H1 (cell line): ENCODE measurements around the gene WDFY1. TPM values are rescaled to one million over a fixed set of nuclear protein-coding genes. Genes with fewer than 3 reads are reported as not detected.

Source experiments
- CTCF ChIA-PET: fragments of 300-600 bp; sonication (Branson Sonifier 250); formaldehyde crosslinking; loops from one replicate; lab custom pipeline; 2021; ENCODE audit not compliant: partially characterized antibody; lab: Charles Lee
- POLR2A ChIA-PET: fragments of 300-600 bp; sonication (Branson Sonifier 250); formaldehyde crosslinking; loops from one replicate; lab custom pipeline; 2021; ENCODE audit warnings: inconsistent platforms; ENCODE audit not compliant: partially characterized antibody; lab: Charles Lee
- DNase-seq, 2 experiments: peaks; one replicate each; pipeline versions ENCODE4 v3.0.0 to v3.0.0-alpha.2; 2010 to 2022; ENCODE audit warnings: low spot score in 2 of 2, low read depth in 1 of 2, mixed read lengths in 1 of 2
- FAIRE-seq: peaks from 2 replicates; lab custom pipeline; 2011; peaks lifted over from hg19 to GRCh38; lab: Jason Lieb, UNC
- H2AFZ ChIP-seq: 2 replicates; pipeline ENCODE4 v1.8.1; 2012; ENCODE audit warnings: low read length, inconsistent platforms
- H2AK5ac ChIP-seq: 2 replicates; pipeline ENCODE4 v1.6.1; 2013; ENCODE audit warnings: low read depth, low read length
- H2BK120ac ChIP-seq: replicated peaks from 2 replicates; pipeline ENCODE3; 2013; ENCODE audit warnings: low read depth, low read length, inconsistent platforms
- H2BK12ac ChIP-seq: 2 replicates; pipeline ENCODE4 v1.6.1; 2013; ENCODE audit warnings: low read depth, low read length
- H2BK15ac ChIP-seq: 2 replicates; pipeline ENCODE4 v1.6.1; 2013; ENCODE audit warnings: low read length
- H2BK20ac ChIP-seq: 2 replicates; pipeline ENCODE4 v1.6.1; 2013; ENCODE audit warnings: low read length
- H2BK5ac ChIP-seq: 2 replicates; pipeline ENCODE4 v1.6.1; 2013; ENCODE audit warnings: low read depth, low read length
- H3K14ac ChIP-seq: 2 replicates; pipeline ENCODE4 v1.6.1; 2013; ENCODE audit warnings: inconsistent platforms; ENCODE audit not compliant: insufficient read length
- H3K18ac ChIP-seq: 2 replicates; pipeline ENCODE4 v1.6.1; 2013; ENCODE audit warnings: low read length; ENCODE audit errors: extremely low read depth
- H3K23ac ChIP-seq: 2 replicates; pipeline ENCODE4 v1.6.1; 2013; ENCODE audit warnings: inconsistent platforms; ENCODE audit not compliant: insufficient read length
- H3K23me2 ChIP-seq: 2 replicates; pipeline ENCODE4 v1.6.1; 2013; ENCODE audit warnings: low read depth, low read length
- H3K27ac ChIP-seq: 2 replicates; pipeline ENCODE4 v1.6.1; 2011; ENCODE audit warnings: low read depth, low read length, inconsistent platforms
- H3K27me3 ChIP-seq, 4 experiments: replicated peaks in 1 of 4; 1 replicate in 1 of 4; 2 replicates in 3 of 4; pipeline versions ENCODE4 v1.6.1 to v1.8.1; 2011 to 2013; ENCODE audit warnings: low read length in 3 of 4, mild to moderate bottlenecking in 3 of 4, inconsistent platforms in 2 of 4, mixed read lengths in 2 of 4, moderate library complexity in 1 of 4; ENCODE audit not compliant: control insufficient read depth in 3 of 4, insufficient read depth in 3 of 4; ENCODE audit errors: extremely low read depth in 1 of 4
- H3K36me3 ChIP-seq, 4 experiments: 2 replicates each; pipeline versions ENCODE4 v1.6.1 to v1.8.1; 2011 to 2013; ENCODE audit warnings: mild to moderate bottlenecking in 4 of 4, low read length in 3 of 4, moderate library complexity in 2 of 4, control low read depth in 1 of 4, inconsistent platforms in 1 of 4; ENCODE audit not compliant: insufficient read depth in 4 of 4, control insufficient read depth in 2 of 4
- H3K4ac ChIP-seq: replicated peaks from 2 replicates; pipeline ENCODE3; 2013; ENCODE audit warnings: low read length, low read depth, mixed read lengths, inconsistent platforms; ENCODE audit not compliant: insufficient read length
- H3K4me1 ChIP-seq, 4 experiments: replicated peaks in 1 of 4; 1 replicate in 1 of 4; 2 replicates in 3 of 4; pipeline versions ENCODE4 v1.6.1 to v1.8.1; 2011 to 2013; ENCODE audit warnings: low read length in 3 of 4, inconsistent platforms in 2 of 4, mixed read lengths in 1 of 4; ENCODE audit not compliant: insufficient read depth in 4 of 4, control insufficient read depth in 3 of 4
- H3K4me2 ChIP-seq, 2 experiments: 2 replicates each; pipeline versions ENCODE4 v1.6.1 to v1.8.1; 2011 to 2013; ENCODE audit warnings: low read depth in 2 of 2, low read length in 2 of 2, control low read depth in 1 of 2, inconsistent platforms in 1 of 2, mild to moderate bottlenecking in 1 of 2; ENCODE audit not compliant: insufficient read depth in 1 of 2
- H3K4me3 ChIP-seq, 4 experiments: fragments of 200-600, 300-600 bp in 1 of 4; sonication (generic), shearing (Covaris generic), sonication (Bioruptor Twin) in 1 of 4; 2 replicates each; pipeline versions ENCODE4 v1.5.1 to v1.8.1; 2011 to 2016; ENCODE audit warnings: low read length in 4 of 4, low read depth in 3 of 4, control low read depth in 2 of 4, inconsistent platforms in 2 of 4, mild to moderate bottlenecking in 2 of 4, mixed read lengths in 1 of 4, moderate library complexity in 1 of 4; ENCODE audit not compliant: insufficient read depth in 2 of 4; ENCODE audit errors: extremely low read depth in 1 of 4
- H3K56ac ChIP-seq: replicated peaks from 2 replicates; pipeline ENCODE3; 2013; ENCODE audit warnings: low read depth, mild to moderate bottlenecking, mixed read lengths, low read length, inconsistent platforms; ENCODE audit not compliant: insufficient read length
- H3K79me1 ChIP-seq: 2 replicates; pipeline ENCODE4 v1.6.1; 2013; ENCODE audit warnings: low read depth, low read length, control low read depth
- H3K79me2 ChIP-seq, 2 experiments: 2 replicates each; pipeline versions ENCODE4 v1.6.1 to v1.8.1; 2012 to 2013; ENCODE audit warnings: low read length in 2 of 2, mild to moderate bottlenecking in 2 of 2, inconsistent platforms in 1 of 2; ENCODE audit not compliant: insufficient read depth in 2 of 2, control insufficient read depth in 1 of 2
- H3K9ac ChIP-seq, 4 experiments: replicated peaks in 1 of 4; 1 replicate in 1 of 4; 2 replicates in 3 of 4; pipeline versions ENCODE4 v1.6.1 to v1.8.1; 2011 to 2013; ENCODE audit warnings: low read depth in 3 of 4, low read length in 3 of 4, control low read depth in 2 of 4, mild to moderate bottlenecking in 2 of 4, moderate library complexity in 2 of 4, inconsistent platforms in 1 of 4; ENCODE audit errors: extremely low read depth in 1 of 4
- H3K9me3 ChIP-seq, 2 experiments: 2 replicates each; pipeline versions ENCODE4 v1.6.1 to v1.8.1; 2012 to 2013; ENCODE audit warnings: mild to moderate bottlenecking in 2 of 2, moderate library complexity in 2 of 2, control low read depth in 1 of 2, inconsistent platforms in 1 of 2, low read depth in 1 of 2, low read length in 1 of 2, mixed read lengths in 1 of 2; ENCODE audit not compliant: insufficient read depth in 2 of 2
- H4K20me1 ChIP-seq, 2 experiments: replicated peaks in 1 of 2; 2 replicates each; pipeline versions ENCODE3 to v1.8.1; 2011 to 2013; ENCODE audit warnings: inconsistent platforms in 2 of 2, low read length in 2 of 2, mild to moderate bottlenecking in 1 of 2; ENCODE audit not compliant: insufficient read depth in 2 of 2, control insufficient read depth in 1 of 2
- H4K5ac ChIP-seq: 2 replicates; pipeline ENCODE4 v1.6.1; 2013; ENCODE audit warnings: low read length, low read depth, mixed read lengths, inconsistent platforms; ENCODE audit not compliant: insufficient read length
- H4K8ac ChIP-seq: 2 replicates; pipeline ENCODE4 v1.8.0; 2013; ENCODE audit warnings: mild to moderate bottlenecking, moderate library complexity, low read length, inconsistent platforms; ENCODE audit not compliant: insufficient read depth; ENCODE audit errors: extremely low read depth
- H4K91ac ChIP-seq: replicated peaks from 2 replicates; pipeline ENCODE3; 2013; ENCODE audit warnings: low read length, mixed read lengths, inconsistent platforms; ENCODE audit not compliant: insufficient read length
- BACH1 ChIP-seq: IDR thresholded peaks from 2 replicates; pipeline ENCODE4 v1.6.1; 2012; ENCODE audit warnings: low read length, improper control_type of control experiment
- CTBP2 ChIP-seq: IDR thresholded peaks from 2 replicates; pipeline ENCODE4 v1.7.0; 2011; ENCODE audit warnings: borderline replicate concordance, mild to moderate bottlenecking, moderate library complexity, mixed read lengths, low read length; ENCODE audit not compliant: insufficient read depth, insufficient read length
- E2F6 ChIP-seq: IDR thresholded peaks from 2 replicates; pipeline ENCODE4 v1.6.1; 2012; ENCODE audit warnings: inconsistent platforms
- EGR1 ChIP-seq: IDR thresholded peaks from 2 replicates; pipeline ENCODE4 v1.6.1; 2011; ENCODE audit warnings: low read depth, low read length, borderline replicate concordance
- GABPA ChIP-seq: IDR thresholded peaks from 2 replicates; pipeline ENCODE4 v1.6.1; 2011; ENCODE audit warnings: mild to moderate bottlenecking, low read length, moderate library complexity, borderline replicate concordance; ENCODE audit not compliant: insufficient read depth
- HDAC6 ChIP-seq: IDR thresholded peaks from one replicate; pipeline ENCODE4 v1.7.1; 2012; ENCODE audit warnings: low read depth, mild to moderate bottlenecking, inconsistent platforms, low read length, moderate library complexity
- JUN ChIP-seq: IDR thresholded peaks from 2 replicates; pipeline ENCODE4 v1.6.1; 2011; ENCODE audit warnings: low read depth, mild to moderate bottlenecking, improper control_type of control experiment, low read length
- PHF8 ChIP-seq: fragments of 200-600 bp; sonication (generic); conservative IDR thresholded peaks from 2 replicates; pipeline ENCODE4 v1.7.1; 2012; ENCODE audit warnings: low read depth, mild to moderate bottlenecking, inconsistent platforms, low read length, moderate library complexity
- POLR2AphosphoS5 ChIP-seq: IDR thresholded peaks from 2 replicates; pipeline ENCODE4 v1.6.1; 2011; ENCODE audit warnings: low read depth, low read length
- RBBP5 ChIP-seq: IDR thresholded peaks from 2 replicates; pipeline ENCODE4 v1.7.1; 2012; ENCODE audit warnings: low read depth, mild to moderate bottlenecking, inconsistent platforms, low read length, moderate library complexity, borderline replicate concordance
- SIRT6 ChIP-seq: IDR thresholded peaks from one replicate; pipeline ENCODE4 v1.7.1; 2012; ENCODE audit warnings: low read length, inconsistent platforms
- SP1 ChIP-seq: IDR thresholded peaks from 2 replicates; pipeline ENCODE4 v1.6.1; 2011; ENCODE audit warnings: low read depth, low read length
- SP4 ChIP-seq: IDR thresholded peaks from 2 replicates; pipeline ENCODE4 v1.6.1; 2012; ENCODE audit warnings: low read length, inconsistent platforms
- TCF12 ChIP-seq: IDR thresholded peaks from 2 replicates; pipeline ENCODE4 v1.6.1; 2011; ENCODE audit warnings: low read depth, mild to moderate bottlenecking, low read length
- WGBS, 2 experiments: shearing (Covaris generic) in 1 of 2; methylation state at CpG; one replicate each; pipeline versions ENCODE4 v1.1.6 to v1.1.7; 2013 to 2015; ENCODE audit warnings: low lambda C conversion rate in 2 of 2, mixed read lengths in 2 of 2, inconsistent platforms in 1 of 2, low coverage in 1 of 2, missing lambda C conversion rate in 1 of 2; ENCODE audit not compliant: insufficient replicate concordance in 2 of 2, insufficient coverage in 1 of 2, insufficient read length in 1 of 2; ENCODE audit errors: extremely low coverage in 1 of 2, missing lambda C conversion rate in 1 of 2; 5-methylcytosine and 5-hydroxymethylcytosine counted together
- polyA plus RNA-seq, 7 experiments: library from polyadenylated mRNA; depleted of rRNA in 3 of 7; stranded (reverse) in 5 of 7; unstranded in 2 of 7; fragments of >200 nt in 5 of 7; fragments of 200-250 nt in 2 of 7; gene quantifications; 1 replicate in 5 of 7; 2 replicates in 1 of 7; 4 replicates in 1 of 7; pipeline versions ENCODE4 v1.2.1 to v1.2.3, GENCODE V29; 2011 to 2013; ENCODE audit warnings: missing spikeins in 2 of 7, mixed read lengths in 2 of 7
- total RNA-seq: library from RNA; stranded (reverse); fragmentation: NEBNext Ultra II Directional; extraction: Animal tissue kit (Norgen Biotek cat#: 25700); gene quantifications from 2 replicates; pipeline ENCODE4 v1.2.1, GENCODE V29; 2021

Gene WDFY1
- total and polyA plus RNA-seq, 2 of the 8 experiments (the other 6 are each of a cell fraction or from before 2014, with no cell fraction given) = 68.4 to 94.7 TPM

GRCh38 chr2:223846515-223846914 lies 98.6 kb downstream of the WDFY1 start:
- ChIA-PET CTCF (no interaction called here), POLR2A (no interaction called here)
- no peak overlapping the region for H3K4me3 ChIP-seq
- no peaks in the 10 kb centered on the region for H3K4me1 ChIP-seq
- H3K9ac ChIP-seq = no peak overlapping the region
- H3K4me2 ChIP-seq = no peak overlapping the region
- no peak overlapping the region for H4K91ac ChIP-seq
- no peak overlapping the region for H4K5ac ChIP-seq
- H2BK20ac ChIP-seq = no peak overlapping the region
- no peaks in the 10 kb centered on the region for H3K27me3 ChIP-seq
- H2BK5ac ChIP-seq = no peak overlapping the region
- H3K79me2 ChIP-seq = no peaks in the 10 kb centered on the region
- H3K56ac ChIP-seq = no peak overlapping the region
- no peak overlapping the region for H2BK120ac ChIP-seq
- no peaks in the 10 kb centered on the region for H3K36me3 ChIP-seq
- H3K4ac ChIP-seq = no peak overlapping the region
- H3K23ac ChIP-seq = no peak overlapping the region
- H2BK15ac ChIP-seq = no peak overlapping the region
- no peak overlapping the region for H2AK5ac ChIP-seq
- H3K23me2 ChIP-seq = peaks cover 1% of the 10 kb centered on the region; the same call in 1 of the 2 replicates
- no peak overlapping the region for H3K14ac ChIP-seq
- H3K27ac ChIP-seq = no peak overlapping the region
- no peak for DNase-seq
- H3K79me1 ChIP-seq = no peaks in the 10 kb centered on the region
- H3K18ac ChIP-seq = no peak overlapping the region
- H4K20me1 ChIP-seq = no peaks in the 10 kb centered on the region
- no peak overlapping the region for H4K8ac ChIP-seq
- H3K9me3 ChIP-seq = peaks cover 0 to 3% of the 10 kb centered on the region in 2 experiments; a peak in 1 of 4 replicates
- H2BK12ac ChIP-seq = no peak overlapping the region
- FAIRE-seq = no peak
- 95% methylated on average over 1 of the region's 1 CpG; no CpG with 5 or more reads in 1 of the 2 experiments for WGBS, 2 experiments
- H2AFZ ChIP-seq = no peak overlapping the region
- TF ChIP-seq RBBP5 (no peak), SP4 (no peak), BACH1 (no peak), E2F6 (no peak), TCF12 (no peak), GABPA (no peak), HDAC6 (no peak), EGR1 (no peak), POLR2AphosphoS5 (no peak), PHF8 (no peak), SIRT6 (no peak), JUN (no peak), SP1 (no peak), CTBP2 (no peak)
